Daoy (cell line): Measurements from ENCODE around the gene FAM240A. TPM values are rescaled to one million over a fixed set of nuclear protein-coding genes. Genes with fewer than 3 reads are reported as not detected.
A peak's percentile ranks its signal among the peaks of the same experiment; 100 is the strongest.
"Not testable (repeated sequence)": the region's sequence is repeated elsewhere in the genome, so short reads cannot be mapped to it uniquely, and the experiment has no call there.

ENCODE experiments used
- DNase-seq: peaks from one replicate; pipeline ENCODE4 v3.0.0-alpha.2; 2015; ENCODE audit warnings: low read depth
- total RNA-seq: library from RNA; depleted of rRNA; stranded (reverse); fragments of >200 nt; shearing (Covaris generic); gene quantifications from 2 replicates; pipeline ENCODE4 v1.2.3, GENCODE V29; 2014

The FAM240A gene
- total RNA-seq, 1 experiment from 2014 or later: not detected

DNA sequence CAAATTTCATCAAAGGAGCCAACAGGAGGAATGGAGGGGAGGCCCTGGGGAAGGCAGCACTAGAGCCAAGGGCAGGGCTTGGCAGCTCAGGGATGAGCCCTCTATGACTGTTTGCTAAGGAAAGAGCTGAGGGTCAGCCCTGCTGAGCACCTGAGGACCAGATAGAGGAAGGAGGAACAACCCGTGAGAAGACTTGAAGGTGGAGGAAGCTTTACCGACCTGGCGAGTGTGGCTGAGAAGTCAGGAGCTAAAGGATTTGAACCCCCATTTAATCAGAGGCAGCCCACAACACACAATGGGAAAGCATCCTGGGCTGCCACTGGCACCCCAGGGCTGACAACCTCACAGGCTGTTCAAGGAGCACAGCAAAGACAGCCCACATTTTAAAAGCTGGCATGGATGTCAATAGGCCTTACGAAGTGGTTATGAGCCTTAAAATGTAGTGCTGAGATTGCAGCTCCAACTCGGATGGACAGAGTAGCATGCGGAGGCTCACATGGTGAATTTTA lies 25.5 kb upstream of the FAM240A start:
- no peak for DNase-seq

DNA sequence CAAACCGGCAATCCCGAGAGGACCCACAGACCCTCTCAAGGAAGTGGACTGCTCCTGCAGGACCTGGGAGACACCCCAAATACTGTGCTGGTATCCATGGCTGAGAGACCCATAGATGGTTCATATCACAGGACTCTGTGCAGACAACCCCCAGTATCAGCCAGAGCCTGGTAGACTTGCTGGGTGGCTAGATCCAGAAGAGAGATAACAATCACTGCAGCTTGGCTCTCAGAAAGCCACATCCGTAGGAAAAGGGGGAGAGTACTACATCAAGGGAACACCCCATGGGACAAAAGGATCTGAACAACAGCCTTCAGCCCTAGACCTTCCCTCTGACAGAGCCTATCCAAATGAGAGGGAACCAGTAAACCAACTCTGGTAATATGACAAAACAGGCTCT lies 25.1 kb upstream of the FAM240A start:
- not testable (repeated sequence) for DNase-seq

DNA sequence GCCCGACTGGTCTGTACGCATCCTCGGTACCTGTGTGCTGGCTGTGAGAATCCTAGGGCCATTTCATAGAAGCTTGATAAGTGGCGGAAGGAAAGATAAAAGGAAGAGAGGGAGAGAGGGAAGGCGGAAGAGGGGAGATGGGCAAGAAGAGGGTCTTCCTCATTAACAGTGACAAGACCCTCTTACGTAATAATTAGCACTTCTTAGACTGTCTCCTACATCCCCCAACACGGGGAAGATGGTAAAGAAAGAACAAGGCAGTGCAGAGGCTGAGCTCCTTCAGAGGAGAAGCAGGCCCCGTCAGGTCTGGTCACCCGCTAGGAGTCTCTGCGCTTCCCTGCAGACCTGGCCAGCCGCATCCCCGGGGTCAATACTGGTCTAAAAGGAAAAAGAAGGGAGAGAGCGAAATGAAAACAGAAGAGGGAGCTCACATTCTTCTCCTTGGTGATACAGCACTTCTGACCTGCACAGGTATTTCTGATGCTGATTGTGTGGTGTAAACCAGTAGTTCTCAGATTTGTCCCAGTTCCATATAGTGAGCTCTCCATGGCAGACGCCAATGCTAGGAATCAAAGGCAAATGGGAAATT lies 19.0 kb upstream of the FAM240A start:
- no peak for DNase-seq

DNA sequence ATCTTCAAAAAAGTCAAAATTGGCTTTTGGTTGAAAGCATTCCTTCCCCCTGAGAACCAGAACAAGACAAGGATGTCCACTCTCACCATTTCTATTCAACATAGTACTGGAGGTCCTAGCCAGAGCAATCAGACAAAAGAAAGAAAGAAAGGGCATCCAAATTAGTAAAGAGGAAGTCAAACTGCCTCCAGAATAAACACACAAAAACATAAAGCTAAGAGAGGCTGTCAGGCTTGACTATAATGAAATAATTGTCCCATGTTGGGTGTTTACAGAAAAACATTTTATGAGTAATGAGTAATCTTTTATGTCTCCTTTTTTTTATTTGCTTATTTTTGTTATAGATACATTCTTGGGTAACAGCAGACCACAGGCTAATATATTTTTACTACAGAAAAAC lies 18.3 kb upstream of the FAM240A start:
- no peak for DNase-seq

DNA sequence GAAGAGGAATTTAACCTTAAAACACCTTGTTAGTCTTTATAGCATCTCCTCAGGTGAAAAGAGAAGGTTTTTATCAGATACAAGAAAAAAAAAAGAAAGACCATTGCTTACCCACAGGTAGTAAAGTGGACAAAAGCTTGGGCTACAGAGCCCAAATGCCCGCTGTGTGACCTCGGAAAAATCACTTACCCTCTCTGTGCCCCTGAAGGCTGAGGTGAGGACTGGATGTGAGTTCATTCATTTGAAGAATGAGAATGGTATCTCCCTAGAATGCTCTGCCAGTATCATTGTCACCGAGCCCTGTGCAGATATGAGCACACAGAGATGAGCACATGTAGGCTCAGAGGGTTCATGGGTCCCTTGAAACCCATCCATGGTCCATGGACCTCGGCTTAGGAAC lies 17.6 kb upstream of the FAM240A start:
- no peak for DNase-seq

DNA sequence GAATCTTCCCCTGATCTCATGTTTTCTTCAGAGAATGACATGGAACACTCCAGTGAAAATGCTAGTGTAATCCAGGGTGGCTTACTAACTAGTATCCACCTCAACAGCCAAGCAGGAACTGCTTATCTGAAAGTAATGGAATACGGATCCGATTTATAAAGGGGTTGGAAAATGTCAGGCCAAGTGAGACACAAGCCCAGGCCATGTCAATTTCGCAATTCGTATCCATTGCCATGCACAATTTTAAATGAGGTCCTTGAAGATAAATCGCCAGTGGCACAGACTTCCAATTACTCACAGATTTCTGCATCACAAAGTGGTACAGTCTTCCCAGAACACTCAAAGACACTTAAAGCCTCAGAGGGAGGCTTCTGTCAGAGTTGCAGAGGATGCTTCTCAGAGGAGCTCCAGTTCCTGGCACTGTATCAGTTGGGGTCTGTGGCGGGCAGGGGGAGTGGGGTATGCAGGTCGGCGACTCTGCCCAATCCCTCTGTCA lies 16.5 kb upstream of the FAM240A start:
- DNase-seq: no peak

DNA sequence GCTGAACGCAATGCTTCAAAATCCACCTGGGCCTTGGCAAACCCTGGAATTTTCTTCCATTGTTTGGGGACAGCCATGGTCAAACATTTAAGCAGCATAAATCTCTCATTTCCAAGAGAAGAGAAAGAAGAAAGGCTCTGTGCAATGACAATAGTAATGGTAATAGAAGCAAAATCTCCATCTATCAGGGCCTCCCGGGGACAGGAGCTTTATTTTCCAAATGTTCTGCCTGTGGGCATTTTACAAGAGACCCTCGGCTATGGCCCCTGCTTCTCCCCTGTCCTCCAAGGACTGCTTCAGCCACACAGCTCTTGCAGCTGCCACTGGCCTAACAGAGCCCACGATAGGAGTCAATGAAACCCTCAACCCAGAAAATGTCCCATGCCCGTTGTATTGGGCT lies 12.7 kb upstream of the FAM240A start:
- no peak for DNase-seq

DNA sequence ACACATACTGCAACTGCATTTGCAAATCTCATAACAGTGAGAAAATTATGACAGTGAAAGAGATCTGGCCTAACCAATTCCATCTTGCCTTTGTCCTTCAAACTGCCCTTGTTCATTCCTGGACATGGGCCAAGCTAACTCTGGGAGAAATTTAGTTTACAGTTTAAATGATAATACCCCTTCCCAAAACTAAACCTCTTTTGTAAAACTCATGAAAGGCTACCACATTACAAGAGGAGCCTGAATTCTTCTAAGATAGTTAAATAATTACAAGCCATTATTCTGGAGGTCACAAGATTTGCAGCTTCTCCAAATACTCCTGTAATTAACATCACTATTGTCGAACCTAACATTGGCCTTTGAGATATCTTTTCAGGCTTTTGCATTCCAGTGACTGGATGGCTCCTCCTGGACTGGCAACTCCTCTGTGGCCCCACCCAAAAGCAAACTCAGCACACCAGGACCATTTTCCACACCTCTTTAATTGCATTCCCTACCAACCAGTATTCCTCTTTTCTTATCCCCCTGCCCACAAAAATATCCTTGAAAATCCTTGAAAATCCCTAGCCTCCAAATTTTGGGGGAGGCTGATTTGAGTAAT lies 8.8 kb upstream of the FAM240A start:
- DNase-seq: no peak

DNA sequence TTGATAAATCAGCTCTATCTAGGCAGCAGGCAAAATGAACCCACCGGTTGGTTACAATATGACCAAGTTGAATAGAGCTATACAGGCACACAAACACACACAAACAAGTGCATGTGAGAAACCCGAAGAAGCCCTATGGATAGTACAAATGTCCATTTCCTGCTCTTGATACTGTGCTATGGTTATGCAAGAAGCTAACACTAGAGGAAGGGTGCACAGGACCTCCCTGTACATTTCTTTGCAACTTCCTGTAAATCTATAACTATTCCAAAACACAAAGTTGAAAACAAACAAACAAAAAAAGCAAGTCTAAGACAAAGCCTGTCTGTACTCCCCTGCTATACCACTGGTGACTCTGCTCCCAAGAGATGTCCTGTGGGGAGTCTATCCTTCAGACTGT lies 8.2 kb upstream of the FAM240A start:
- no peak for DNase-seq

DNA sequence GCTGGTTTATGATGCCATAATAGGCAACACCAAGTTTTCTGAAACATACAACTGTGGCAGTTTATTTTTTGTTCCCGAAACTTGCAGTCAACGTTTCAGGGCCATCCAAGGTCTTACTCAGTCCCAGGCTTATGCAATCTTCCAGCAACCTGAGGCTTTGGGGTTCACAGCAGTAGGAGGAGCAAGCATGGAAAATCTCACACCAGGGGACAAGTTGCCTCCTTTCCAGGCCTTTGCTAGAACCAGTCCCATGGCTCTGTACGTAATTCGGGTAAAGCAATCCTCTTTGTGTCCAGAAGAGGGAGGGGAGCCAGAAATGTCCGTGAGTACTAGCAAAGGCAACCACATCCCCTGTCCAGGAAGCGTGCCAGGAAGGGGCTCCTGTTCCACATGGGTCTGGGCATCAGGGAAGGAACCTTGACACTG lies 4.7 kb upstream of the FAM240A start:
- DNase-seq: peak; percentile 19

DNA sequence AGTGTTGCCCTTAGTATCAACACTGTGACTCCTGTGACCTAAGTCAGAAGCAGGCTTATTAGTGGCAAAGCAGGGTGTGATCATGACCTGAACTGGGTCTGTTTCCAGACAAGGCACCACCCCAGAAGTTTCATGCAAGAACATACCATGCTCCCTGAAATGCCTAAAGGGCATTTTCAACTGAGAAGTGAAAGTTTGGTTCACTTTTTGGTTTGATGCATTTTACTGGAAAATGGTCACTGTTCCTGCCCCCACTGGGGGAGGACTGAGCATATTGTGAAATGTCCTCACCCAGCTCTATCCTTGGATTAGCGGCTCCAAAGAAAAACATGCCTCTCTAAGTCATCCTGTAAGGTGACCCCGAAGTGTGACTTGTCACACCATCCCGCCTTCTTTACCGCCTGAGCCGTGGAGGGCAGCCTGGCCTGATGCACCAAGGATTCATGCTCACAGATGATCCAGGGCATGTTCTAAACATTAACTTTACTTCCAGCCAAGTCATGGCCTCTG lies 3.1 kb upstream of the FAM240A start:
- no peak for DNase-seq

DNA sequence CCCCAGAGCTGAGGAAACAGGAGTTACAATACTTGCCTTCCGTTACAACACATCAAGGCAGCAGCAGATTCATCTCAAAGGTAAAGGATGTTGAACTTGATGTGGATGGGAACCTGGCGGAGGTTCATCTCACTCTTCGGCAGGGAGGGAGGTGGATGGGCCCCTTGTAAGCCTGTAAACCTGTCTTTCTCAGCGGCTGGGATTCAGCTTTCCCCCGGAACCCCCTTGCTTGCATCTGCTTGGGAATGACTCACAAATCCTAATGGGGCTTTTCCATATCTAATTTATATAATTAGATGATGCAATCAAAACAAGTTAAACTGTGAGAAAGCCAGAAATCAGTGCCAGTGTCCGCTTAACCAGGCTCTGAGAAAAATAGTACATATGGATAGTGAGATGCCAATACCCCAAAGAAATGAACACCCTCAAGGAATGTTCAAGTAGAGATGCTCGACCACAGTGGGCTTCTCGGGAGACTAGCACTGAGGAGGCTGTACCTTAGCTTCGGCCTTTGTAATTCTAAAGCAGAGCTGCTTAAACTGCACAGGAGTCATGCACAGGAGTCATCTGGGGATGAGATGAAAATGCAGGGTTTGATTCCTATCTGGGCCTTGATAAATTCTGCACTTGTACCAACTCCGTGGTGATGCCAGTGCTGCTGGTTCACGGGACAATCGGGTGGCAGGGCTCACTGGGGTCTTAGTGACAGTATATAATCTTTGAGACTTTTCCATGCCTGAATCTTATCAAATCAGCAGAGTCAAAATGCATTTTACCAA lies 2.2 kb upstream of the FAM240A start:
- no peak for DNase-seq

DNA sequence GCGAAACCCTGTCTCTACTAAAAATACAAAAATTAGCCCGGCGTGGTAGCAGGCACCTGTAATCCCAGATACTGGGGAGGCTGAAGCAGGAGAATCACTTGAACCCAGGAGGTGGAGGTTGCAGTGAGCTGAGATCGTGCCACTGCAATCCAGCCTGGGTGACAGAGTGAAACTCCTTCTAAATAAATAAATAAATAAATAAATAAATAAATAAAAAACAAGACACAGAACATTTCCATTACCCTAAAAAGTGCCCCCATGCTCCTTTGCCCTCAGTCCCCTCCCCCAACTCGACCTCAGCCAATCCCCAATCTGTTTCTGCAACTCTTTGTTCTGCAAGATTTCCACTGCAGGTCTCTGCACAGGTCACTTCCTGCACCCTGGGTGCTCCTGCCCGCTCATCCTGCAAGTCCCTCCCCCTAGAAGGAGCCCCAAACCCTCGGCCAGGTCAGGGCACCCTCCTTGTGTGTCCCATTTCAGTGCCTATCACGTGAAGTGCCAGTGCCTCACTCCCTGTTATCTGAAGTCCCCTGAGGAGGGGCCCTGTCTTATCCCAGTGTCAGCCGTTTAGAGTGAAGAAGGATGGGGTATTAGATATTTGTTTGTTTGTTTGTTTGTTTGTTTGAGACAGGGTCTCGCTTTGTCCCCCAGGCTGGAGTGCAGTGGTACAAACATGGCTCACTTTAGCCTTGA lies 1.1 kb downstream of the FAM240A start:
- DNase-seq: no peak

DNA sequence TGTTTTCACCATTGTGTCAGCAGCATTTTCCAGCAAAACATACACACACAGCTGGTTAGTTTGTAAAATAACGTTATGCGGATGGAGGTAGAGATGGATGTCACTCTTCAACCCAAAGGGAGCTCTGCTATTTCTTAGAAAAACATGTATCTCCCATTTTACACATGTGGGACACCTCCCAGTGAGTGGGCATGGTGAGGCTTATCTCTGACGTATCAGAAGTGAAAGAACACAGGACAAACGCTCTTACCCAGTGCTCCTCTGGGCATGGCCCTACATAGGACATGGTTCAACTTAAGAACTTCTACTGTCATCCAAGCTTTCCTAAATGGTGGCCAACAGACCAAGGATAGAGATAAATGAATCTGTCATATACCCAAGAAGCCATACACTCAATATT lies 2.1 kb downstream of the FAM240A start:
- no peak for DNase-seq

DNA sequence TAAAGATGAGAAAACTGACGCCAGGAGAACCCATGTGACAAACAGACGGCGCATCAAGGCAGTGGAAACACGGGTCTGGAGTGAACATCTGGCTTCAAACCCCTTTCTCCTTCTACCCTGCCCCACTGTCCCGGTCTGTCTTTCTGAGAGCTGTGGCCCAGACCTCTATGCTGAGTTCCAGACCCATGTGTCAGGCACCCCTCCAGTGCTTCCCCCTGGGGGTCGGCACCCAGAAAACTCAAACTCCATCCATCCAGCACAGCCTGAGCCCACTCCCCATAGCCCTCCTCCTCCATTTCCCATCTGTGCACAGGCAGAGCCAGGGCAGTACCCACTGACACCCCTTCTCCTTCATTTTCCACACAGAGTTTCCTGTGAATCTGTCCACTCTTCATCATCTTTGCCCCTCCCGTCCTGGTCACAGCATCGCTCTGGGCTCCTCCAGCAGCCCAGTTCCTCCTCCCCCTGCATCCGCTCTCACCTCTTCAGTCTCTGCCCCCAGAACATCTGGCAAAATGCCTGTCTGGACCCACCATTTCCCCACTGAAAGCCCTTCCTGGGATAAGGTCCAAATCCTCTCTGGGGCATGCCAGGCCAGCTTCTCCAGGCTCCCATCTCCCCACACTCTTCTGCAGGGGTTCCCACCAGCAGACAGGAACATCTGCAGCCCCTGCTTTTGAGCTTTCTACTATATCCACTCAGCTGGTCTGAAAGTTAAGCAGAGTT lies 2.9 kb downstream of the FAM240A start:
- no peak for DNase-seq

DNA sequence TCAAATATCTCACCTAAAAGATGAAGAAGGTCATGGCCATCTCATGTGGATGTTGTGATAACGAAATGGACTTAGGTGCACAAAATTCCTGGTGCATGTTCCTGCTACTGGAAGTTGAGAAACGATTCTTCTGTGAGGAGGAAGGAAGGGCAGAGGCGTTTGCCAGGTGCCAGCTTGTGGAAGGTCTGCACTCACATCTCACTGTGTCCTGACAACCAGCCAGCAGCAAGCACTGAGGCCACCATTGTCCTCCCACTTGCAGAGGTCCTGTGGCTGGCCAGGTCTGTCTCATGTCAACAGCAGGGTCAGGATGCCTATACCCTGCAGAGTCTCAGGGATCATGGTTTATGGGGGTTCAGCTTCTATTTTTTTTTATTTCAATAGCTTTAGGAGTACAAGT lies 3.7 kb downstream of the FAM240A start:
- DNase-seq: no peak

DNA sequence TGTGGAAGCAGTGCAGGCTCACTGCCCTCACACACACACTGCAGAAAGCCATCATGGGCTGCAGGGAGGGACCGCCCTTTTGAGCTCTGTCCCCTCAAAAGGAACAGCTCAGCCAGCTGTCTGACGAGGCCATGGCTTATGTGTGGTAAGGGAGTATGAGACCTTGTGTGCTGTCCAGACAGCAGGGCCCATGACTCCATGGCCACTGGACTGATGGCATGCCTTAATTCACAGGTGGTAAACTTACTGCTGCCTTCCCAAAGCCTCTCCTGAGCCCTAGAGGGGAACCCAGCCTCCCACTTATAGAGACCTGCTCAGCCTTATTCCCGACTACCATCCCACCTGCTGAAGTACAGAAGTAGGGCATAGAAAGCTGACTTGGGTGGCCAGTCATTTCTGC lies 5.6 kb downstream of the FAM240A start:
- no peak for DNase-seq

DNA sequence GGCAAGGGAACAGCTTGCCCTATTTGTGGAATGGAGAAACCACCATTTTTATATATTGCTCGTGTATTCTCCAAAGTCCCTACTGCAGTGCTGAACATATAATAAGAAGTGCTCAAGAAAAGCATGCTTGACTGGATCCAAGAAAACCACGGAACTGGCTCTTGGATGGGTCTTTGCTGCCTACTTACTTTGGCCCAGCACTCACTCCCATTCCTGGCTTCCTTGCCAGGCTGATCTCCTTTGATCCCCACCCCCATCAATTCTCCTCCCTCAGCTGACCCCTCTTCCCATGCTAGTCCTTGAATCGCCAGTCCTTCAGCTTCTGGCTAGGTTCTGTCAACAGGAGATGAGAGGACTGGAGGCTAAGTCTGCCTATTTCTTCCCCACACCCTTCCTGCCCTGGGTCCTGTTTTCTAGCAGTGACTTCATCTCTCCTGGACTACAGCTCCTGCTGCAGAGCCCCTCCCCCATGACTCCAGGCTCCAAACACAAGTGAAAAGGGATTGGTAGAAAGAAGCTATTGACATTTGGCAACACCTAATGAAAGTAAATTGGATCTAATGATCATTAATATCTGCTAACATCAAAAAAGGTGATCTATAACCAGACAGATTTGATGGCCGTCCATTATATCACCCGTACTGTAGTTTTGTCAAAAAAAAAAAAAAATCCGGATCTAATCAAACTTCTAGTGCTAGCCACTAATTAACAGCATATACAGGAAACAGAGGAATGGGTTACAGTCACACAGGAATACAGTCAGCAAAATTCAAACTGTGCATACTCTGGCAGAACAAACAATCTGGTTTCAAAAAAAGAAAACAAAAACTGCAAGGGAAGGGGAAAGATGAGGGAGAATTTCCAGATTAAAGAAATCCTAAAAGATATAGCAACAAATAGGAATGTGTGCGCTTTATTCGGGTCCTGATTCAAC lies 7.8 kb downstream of the FAM240A start:
- no peak for DNase-seq

DNA sequence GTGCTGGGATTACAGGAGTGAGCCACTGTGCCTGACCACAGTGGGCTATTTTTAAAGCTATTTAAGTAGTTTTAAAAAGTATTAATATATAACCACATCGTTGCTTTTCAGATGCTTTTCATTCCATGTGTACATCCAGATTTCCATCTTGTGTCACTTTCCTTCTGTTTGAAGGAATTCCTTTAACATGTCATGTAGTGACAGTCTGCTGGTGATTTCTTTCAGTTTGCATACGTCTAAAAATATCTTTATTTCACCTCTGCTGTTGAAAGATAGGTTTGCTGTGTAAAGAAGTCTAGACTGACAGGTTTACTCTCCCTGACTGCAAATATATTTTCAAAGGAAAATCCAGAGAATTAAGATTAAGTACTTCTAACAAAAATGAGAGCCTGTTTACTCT lies 12.2 kb downstream of the FAM240A start:
- no peak for DNase-seq

DNA sequence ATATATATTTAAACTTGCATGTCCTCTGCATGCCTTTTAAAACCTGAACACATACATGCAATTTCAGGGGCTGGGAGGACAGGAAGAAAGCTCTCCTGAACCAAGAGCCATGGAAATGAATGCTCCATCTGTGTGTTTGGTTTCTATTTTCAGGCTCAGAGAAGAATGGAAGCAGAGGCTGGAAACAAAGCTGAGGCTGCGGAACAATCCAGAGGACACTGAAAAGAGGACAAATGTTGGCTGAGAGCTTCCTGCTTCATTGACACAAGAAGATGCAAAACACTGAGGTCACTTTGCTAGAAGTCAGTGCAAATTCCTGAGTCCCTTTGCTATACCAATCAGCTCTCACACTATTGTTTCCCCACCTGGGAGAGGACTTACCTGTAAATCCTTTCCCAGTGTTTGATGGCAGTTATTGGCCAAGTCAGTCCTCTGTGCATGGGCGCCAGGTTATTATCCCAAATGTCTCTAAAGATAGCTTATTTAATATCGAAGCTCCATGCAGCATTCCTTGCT lies 12.7 kb downstream of the FAM240A start:
- DNase-seq: no peak
